OCI-LY1 (cell line): ENCODE results near the gene SUPT3H.

Source experiments
- H2AFZ ChIP-seq: fragments of 200-600 bp; sonication (generic), shearing (Covaris generic); 2 replicates; pipeline ENCODE4 v1.6.0; 2014; ENCODE audit warnings: antibody characterized with exemption, mild to moderate bottlenecking, low read length
- H3F3A ChIP-seq: fragments of 200-600 bp; sonication (generic), shearing (Covaris generic); 2 replicates; pipeline ENCODE4 v1.6.0; 2014; ENCODE audit warnings: mild to moderate bottlenecking, antibody characterized with exemption, low read length, moderate library complexity; ENCODE audit not compliant: insufficient read depth
- H3K27ac ChIP-seq: fragments of 200-600 bp; sonication (generic); 2 replicates; pipeline ENCODE4 v1.5.1; 2014; ENCODE audit warnings: low read length, mixed run types, mild to moderate bottlenecking, low read depth; ENCODE audit not compliant: poor library complexity, severe bottlenecking
- H3K27me3 ChIP-seq: fragments of 200-600 bp; sonication (generic); 2 replicates; pipeline ENCODE4 v1.6.0; 2014; ENCODE audit warnings: antibody characterized with exemption, mild to moderate bottlenecking, low read length, moderate library complexity; ENCODE audit not compliant: insufficient read depth
- H3K36me3 ChIP-seq: fragments of 200-600 bp; sonication (generic); 2 replicates; pipeline ENCODE4 v1.6.1; 2014; ENCODE audit warnings: mild to moderate bottlenecking, antibody characterized with exemption, low read length, moderate library complexity, mixed read lengths; ENCODE audit not compliant: insufficient read depth
- H3K4me1 ChIP-seq: fragments of 200-600 bp; sonication (generic); 2 replicates; pipeline ENCODE4 v1.5.1; 2014; ENCODE audit warnings: mild to moderate bottlenecking, low read length, moderate library complexity; ENCODE audit not compliant: insufficient read depth, severe bottlenecking
- H3K4me2 ChIP-seq: fragments of 200-600 bp; sonication (generic), shearing (Covaris generic); 2 replicates; pipeline ENCODE4 v1.6.1; 2014; ENCODE audit warnings: low read length
- H3K4me3 ChIP-seq: fragments of 200-600 bp; sonication (generic); 2 replicates; pipeline ENCODE4 v1.5.1; 2014; ENCODE audit warnings: low read length, low read depth, mild to moderate bottlenecking, mixed read lengths; ENCODE audit not compliant: poor library complexity, severe bottlenecking
- H3K79me2 ChIP-seq: fragments of 200-600 bp; shearing (Covaris generic); 2 replicates; pipeline ENCODE4 v1.6.1; 2016; ENCODE audit warnings: mixed run types, low read length, mixed read lengths; ENCODE audit not compliant: insufficient read depth
- H3K9ac ChIP-seq: fragments of 200-600 bp; sonication (generic), shearing (Covaris generic); 2 replicates; pipeline ENCODE4 v1.6.1; 2014; ENCODE audit warnings: mild to moderate bottlenecking, low read length, mixed read lengths
- H3K9me2 ChIP-seq: fragments of 200-600 bp; sonication (generic), shearing (Covaris generic); 2 replicates; pipeline ENCODE4 v1.6.1; 2014; ENCODE audit warnings: low read depth, mild to moderate bottlenecking, low read length, mixed read lengths
- H3K9me3 ChIP-seq: fragments of 200-600 bp; shearing (Covaris generic); 2 replicates; pipeline ENCODE4 v1.6.1; 2014; ENCODE audit warnings: low read length, mixed read lengths
- H4K20me1 ChIP-seq: fragments of 200-600 bp; sonication (generic), shearing (Covaris generic); 2 replicates; pipeline ENCODE4 v1.6.0; 2016; ENCODE audit warnings: mild to moderate bottlenecking, low read length; ENCODE audit not compliant: insufficient read depth
- CTCF ChIP-seq: fragments of 200-600 bp; sonication (generic), shearing (Covaris generic); IDR thresholded peaks from 2 replicates; pipeline ENCODE4 v1.5.1; 2017; ENCODE audit warnings: mild to moderate bottlenecking, antibody characterized with exemption, low read length, moderate library complexity, mixed read lengths
- EZH2 ChIP-seq: fragments of 200-600 bp; sonication (generic), shearing (Covaris generic); IDR thresholded peaks from 2 replicates; pipeline ENCODE4 v1.8.0; 2017; ENCODE audit warnings: borderline replicate concordance, mixed run types, mild to moderate bottlenecking, antibody characterized with exemption, low read length, moderate library complexity, mixed read lengths

SUPT3H gene

GRCh38 chr6:45078432-45078831 is 299.3 kb downstream of the SUPT3H start:
- H3K9me3 ChIP-seq, result no peaks in the 10 kb centered on the region
- H3K4me2 ChIP-seq, result no peak overlapping the region
- no peaks in the 10 kb centered on the region for H3K27me3 ChIP-seq
- no peaks in the 10 kb centered on the region for H3K4me1 ChIP-seq
- no peak overlapping the region for H2AFZ ChIP-seq
- no peaks in the 10 kb centered on the region for H3K79me2 ChIP-seq
- H3F3A ChIP-seq, result no peaks in the 10 kb centered on the region
- no peaks in the 10 kb centered on the region for H4K20me1 ChIP-seq
- H3K4me3 ChIP-seq, result no peak overlapping the region
- no peaks in the 10 kb centered on the region for H3K36me3 ChIP-seq
- TF ChIP-seq EZH2 (no peak), CTCF (no peak)
- H3K9me2 ChIP-seq, result no peaks in the 10 kb centered on the region
- H3K9ac ChIP-seq, result no peak overlapping the region
- no peak overlapping the region for H3K27ac ChIP-seq

GRCh38 chr6:45076217-45076930 is 301.4 kb downstream of the SUPT3H start:
- Histone ChIP-seq H3K9me3 (no peaks in the 10 kb centered on the region), H3K79me2 (no peaks in the 10 kb centered on the region), H3F3A (no peaks in the 10 kb centered on the region), H2AFZ (no peak overlapping the region), H3K4me3 (no peak overlapping the region), H3K4me2 (no peak overlapping the region), H3K27ac (no peak overlapping the region), H3K9ac (no peak overlapping the region), H3K36me3 (no peaks in the 10 kb centered on the region), H4K20me1 (no peaks in the 10 kb centered on the region), H3K9me2 (no peaks in the 10 kb centered on the region), H3K27me3 (no peaks in the 10 kb centered on the region), H3K4me1 (no peaks in the 10 kb centered on the region)
- TF ChIP-seq EZH2 (no peak), CTCF (no peak)

DNA sequence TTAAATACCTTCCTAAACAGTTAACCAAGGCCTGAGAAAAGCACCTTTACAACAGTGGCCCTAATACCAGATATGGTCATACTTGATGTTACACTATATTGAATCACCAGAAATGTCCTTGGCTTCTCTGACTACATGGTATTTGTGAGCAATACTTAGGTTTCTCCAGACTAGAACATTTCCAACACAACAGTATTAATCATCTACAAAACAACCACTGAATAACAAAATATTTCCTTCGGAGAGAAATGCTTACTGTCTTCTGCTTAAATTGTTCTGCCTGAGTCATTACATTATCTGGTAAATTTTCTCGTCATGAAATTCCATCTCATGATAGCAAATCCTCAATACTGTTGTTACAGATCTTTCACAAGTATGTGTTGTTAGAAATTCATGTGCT is 302.5 kb downstream of the SUPT3H start:
- no peak overlapping the region for H3K27ac ChIP-seq

More for the DNA sequence above, 302.5 kb downstream of the SUPT3H start:
- Histone ChIP-seq H3K4me2 (no peak overlapping the region), H3K9me2 (no peaks in the 10 kb centered on the region), H4K20me1 (no peaks in the 10 kb centered on the region), H3K79me2 (no peaks in the 10 kb centered on the region), H3K9me3 (no peaks in the 10 kb centered on the region), H3F3A (no peaks in the 10 kb centered on the region), H3K27me3 (no peaks in the 10 kb centered on the region), H3K4me3 (no peak overlapping the region), H2AFZ (no peak overlapping the region), H3K9ac (no peak overlapping the region), H3K4me1 (no peaks in the 10 kb centered on the region), H3K36me3 (no peaks in the 10 kb centered on the region)
- no peak for TF ChIP-seq CTCF
